Dermis blood vessel endothelial cell (primary cell): ENCODE data around the gene IGSF6. TPM values are rescaled to one million over a fixed set of nuclear protein-coding genes. Genes with fewer than 3 reads are reported as not detected.
"Not testable (repeated sequence)": the region's sequence is repeated elsewhere in the genome, so short reads cannot be mapped to it uniquely, and the experiment has no call there.

ENCODE experiments used
- DNase-seq: peaks from one replicate; pipeline ENCODE4 v3.0.0; 2010
- total RNA-seq: library from RNA; depleted of rRNA; stranded (reverse); fragments of >200 nt; gene quantifications from 2 replicates; pipeline ENCODE4 v1.2.3, GENCODE V29; 2014

IGSF6 gene, protein sequence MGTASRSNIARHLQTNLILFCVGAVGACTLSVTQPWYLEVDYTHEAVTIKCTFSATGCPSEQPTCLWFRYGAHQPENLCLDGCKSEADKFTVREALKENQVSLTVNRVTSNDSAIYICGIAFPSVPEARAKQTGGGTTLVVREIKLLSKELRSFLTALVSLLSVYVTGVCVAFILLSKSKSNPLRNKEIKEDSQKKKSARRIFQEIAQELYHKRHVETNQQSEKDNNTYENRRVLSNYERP
- not detected in 2 replicates for total RNA-seq

DNA sequence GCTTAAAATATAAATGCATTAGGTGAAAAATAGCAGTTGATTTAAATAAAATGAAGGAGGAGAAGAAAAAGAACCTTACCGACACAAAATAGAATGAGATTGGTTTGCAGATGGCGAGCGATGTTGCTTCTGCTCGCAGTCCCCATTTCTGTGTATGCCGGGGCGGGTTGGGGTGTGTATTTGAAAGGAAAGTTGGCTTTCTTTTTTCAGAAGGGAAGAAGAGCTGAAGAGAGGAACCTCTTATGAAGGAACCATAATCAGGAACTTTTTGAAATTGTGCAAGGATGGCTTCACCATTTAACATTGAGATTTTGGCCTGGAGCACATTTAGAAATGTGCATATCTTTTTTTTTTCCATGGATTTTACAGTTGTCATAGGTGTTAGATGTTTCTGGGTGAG, at the start of gene IGSF6:
TSS of gene IGSF6 (minus strand) at position 156 of the 400 bp plus-strand sequence. CDS start at position 146, 10 bp downstream.
- DNase-seq = no peak

DNA sequence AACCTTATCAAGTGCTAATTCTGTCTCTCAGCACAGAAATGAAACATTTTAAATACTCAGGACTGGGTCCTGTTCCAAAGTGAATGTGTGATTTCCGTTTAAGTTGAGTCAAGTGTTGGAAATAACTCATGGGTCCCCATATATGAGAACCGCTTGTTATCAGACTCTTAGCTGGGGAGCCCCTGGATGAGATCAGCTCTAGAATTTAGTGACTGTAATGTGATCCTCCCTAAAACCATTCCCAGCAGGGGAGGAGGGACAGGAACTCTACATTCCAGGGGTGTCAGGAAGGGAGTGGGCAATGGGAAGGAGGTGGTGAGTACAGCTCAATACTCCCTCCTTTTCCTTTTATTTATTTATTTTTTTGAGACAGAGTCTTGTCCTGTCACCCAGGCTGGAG, 48.9 kb upstream of the IGSF6 start:
- no peak for DNase-seq

DNA sequence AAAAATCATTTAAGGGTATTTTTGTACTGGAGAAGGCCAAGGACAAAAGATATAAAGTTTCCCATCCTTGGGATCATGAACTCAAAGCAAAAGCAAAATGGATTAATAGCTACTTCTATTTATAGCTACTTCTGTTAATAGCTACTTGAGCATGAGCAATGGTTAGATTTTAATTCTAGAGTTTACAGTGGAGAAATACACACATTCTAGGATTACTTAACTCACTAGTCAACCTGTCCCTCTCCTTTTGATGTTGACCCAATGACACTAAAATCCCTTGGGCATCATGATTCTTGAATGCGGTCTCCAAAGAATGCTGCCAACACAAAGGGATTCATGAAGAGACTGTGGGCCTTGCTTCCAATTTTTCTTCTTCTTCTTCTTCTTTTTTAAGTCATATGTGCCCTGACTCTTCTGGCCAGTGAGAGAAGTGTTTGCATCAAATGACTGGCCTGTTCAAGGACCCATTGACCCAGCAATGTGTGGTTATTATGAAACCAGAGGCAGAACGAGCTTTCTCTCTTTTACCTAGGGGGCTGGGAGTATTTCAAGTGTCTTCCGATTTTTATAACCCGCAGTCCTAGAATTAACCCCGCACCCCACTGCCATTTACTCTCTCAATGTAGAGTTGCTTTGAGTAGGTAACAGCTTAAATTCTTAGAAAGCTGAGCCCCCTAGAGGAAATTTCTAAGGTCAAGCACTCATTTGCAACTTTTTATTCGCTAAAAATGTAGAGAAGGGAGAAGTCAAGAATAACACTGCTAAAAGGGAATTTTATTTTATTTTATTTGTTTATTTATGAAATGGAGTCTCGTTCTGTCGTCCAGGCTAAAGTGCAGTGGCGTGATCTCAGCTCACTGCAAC, 46.0 kb upstream of the IGSF6 start:
- no peak for DNase-seq

DNA sequence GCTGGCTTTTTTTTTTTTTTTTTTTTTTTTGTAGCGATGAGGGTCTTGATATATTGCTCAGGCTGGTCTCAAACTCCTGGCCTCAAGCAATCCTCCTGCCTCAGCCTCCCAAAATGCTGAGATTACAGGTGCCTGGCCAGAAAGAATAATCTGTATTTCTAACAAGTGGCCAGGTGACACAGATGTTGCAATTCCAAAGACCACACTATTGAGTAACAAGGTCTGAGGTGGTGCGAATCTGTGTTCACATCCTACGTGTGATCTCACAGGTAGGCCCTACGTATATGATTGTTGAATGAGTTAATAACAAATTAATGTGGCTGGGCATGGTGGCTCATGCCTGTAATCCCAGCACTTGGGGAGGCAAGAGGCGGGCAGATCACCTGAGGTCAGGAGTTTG, 44.6 kb upstream of the IGSF6 start:
- DNase-seq = no peak

DNA sequence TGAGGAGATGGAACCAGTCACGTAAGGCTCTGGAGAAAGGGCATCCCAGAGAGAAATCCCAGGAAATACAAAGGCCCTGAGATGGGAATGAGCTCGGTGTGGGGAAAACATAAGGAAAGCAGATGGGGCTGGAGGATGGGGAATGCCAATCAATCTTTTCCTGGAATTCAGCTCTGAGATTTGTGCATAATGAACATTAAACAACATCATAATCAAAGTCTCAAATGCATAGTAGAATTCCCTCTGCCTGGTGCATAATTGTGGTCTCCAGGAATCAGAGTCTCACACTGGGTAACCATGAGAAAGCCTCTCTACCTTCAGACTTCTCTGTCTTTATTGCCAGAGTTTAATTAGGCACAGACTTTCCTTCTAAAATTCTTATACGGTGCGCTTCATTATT, 42.2 kb upstream of the IGSF6 start:
- DNase-seq = no peak

DNA sequence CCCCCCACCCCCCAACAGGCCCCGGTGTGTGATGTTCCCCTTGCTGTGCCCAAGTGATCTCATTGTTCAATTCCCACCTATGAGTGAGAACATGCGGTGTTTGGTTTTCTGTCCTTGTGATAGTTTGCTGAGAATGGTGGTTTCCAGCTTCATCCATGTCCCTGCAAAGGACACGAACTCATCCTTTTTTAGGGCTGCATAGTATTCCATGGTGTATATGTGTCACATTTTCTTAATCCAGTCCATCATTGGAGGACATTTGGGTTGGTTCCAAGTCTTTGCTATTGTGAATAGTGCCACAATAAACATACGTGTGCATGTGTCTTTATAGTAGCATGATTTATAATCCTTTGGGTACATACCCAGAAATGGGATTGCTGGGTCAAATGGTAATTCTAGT, 38.6 kb upstream of the IGSF6 start:
- DNase-seq = not testable (repeated sequence)

DNA sequence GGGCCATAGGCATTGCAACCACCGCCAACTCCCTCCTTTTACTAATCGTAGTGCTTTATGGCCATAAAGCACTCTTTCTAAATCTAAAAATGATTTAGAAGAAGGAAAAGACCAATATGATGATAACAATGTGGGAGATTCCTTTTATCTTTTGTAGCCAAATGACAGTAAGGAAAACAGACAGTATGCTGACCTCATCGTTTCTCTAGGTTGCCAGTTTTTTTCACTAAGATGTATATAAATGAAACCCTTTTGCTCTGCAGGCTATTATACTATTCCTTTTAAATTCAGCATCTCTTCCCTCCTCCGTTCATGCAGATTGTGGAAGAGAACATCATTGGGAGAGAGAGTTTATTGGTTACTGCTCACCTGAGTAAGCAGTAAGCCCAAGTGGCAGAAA, 36.7 kb upstream of the IGSF6 start:
- DNase-seq = no peak

DNA sequence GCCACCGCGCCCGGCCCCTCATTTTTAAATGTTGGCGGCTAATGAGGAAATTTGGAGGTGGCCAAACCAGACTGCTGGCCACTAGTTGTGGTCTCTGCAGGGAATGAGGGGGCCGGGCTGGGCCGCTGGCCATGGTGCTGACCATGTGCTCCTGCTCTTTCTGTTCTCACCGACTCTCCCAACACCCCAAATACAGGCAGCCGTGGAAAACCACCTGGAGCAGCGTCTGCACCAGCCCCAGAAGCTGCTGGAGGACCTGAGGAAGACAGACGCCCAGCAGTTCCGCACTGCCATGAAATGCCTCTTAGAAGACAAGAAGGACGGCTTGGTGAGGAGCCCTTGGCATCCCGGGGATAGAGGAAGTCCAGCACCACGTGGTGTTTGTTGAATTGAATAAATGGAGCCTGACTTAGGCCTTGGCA, 32.6 kb upstream of the IGSF6 start:
- peak; percentile 9 for DNase-seq

DNA sequence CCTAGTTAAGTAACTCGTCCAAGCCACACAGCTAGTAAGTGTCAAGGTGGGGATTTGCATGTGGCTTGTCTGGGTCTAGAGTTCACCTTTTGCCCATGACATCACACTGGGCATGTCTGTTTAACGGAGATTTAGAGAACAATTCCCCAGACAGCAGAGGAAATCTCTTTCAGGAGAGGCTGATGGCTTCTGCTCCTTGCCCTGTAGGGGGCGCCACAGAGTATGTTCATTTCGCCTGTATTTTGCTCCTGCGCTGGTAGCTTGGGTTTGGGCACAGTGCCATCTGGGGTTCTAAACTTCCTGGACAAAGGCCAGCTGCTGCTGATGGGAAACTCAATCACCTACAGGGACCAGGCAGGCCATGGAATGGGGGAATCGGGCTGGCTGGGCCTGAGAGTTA, 31.8 kb upstream of the IGSF6 start:
- DNase-seq = peak; percentile 17

DNA sequence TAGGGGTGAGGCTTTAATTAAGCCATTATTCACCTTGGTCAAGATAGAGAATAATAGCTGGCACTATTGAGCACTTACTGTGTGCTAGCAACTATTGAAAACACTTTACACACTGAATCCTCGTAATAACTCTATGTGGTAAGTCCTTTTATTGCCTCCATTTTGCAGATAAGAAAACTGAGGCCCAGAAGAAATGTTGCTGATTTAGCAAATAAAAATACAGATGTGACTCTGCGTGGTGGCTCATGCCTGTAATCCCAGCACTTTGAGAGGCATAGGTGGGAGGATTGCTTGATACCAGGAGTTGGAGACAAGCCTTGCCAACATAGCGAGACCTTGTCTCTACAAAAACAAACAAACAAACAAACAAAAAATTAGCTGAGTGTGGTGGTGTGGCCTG, 30.8 kb upstream of the IGSF6 start:
- DNase-seq = no peak

DNA sequence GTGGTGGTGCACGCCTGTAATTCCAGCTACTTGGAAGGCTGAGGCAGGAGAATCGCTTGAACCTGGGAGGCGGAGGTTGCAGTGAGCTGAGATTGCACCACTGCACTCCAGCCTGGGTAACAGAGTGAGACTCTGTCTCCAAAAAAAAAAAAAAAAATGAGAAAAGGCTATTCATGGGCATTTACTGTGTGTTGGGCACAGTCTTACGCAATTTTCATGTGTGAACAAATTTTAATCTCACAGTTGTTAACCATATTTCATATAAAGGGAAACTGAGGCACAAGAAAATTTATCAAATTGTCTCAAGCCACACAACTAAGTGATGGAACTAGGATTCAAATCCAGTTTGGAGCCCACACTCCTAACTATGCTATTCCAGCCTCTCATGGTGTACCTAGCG, 28.3 kb upstream of the IGSF6 start:
- DNase-seq = not testable (repeated sequence)

DNA sequence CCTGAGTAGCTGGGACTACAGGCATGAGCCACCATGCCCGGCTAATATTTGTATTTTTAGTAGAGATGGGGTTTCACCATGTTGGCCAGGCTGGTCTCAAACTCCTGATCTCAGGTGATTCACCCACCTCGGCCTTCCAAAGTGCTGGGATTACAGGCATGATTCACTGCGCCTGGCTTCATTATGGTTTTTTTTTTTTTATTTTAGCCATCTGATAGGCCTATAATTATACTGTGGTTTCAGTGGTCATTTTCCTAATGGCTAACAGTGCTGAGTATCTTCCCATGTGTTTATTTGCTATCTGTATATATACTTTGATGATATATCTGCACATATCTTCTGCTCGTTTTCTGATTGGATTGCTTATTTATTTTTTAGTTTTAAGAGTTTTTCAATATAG, 22.0 kb upstream of the IGSF6 start:
- not testable (repeated sequence) for DNase-seq

DNA sequence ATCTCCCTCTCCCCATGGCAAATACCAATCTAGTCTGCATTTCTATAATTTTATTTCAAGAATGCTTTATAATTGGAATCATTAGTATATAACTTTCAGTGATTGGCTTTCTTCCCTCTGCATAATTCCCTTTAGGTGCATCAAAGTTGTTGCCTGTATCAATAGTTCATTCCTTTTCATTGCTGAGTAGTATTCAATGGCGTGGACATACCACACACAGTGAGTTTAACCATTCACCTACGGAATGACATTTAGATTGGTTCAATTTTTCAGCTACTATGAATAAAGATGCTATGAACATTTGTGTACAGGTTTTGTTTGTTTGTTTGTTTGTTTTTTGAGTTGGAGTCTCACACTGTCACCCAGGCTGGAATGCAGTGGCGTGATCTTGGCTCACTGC, 21.1 kb upstream of the IGSF6 start:
- no peak for DNase-seq

DNA sequence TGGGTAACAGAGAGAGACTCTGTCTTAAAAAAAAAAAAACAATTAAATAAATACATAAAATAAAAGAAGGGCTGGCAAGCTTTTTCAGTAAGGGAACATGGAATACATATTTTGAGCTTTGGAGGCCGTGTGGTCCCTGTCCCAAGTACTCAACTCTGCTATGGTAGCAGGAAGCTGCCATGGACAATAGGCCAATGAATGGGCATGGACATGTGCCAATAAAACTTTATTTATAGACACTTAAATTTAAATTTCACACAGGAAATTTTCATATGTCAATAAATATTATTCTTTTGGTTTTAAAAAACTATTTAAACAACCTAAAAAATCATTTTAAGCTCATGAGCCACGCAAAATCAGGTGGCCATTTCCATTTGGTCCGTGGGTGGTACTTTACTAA, 15.2 kb upstream of the IGSF6 start:
- DNase-seq = no peak

DNA sequence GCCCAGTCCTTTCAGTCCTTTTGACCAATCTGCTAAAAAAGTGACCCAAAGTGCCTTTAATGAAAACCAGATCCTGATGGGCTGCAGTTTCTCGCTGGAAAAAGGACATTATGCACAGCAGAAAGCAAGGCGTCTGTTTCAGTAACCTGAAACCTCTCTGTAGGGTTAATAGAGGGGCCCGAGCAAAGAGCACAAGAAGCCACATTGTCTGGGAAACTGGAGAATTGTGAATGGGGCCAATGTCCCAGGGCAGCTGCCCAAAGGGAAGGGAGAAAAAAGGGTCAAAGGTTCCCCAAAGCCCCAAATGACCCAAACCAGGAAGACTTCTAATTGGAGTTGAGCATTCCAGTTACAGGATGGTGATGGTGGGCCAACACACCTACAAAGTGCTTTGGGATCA, 14.4 kb upstream of the IGSF6 start:
- DNase-seq = no peak

DNA sequence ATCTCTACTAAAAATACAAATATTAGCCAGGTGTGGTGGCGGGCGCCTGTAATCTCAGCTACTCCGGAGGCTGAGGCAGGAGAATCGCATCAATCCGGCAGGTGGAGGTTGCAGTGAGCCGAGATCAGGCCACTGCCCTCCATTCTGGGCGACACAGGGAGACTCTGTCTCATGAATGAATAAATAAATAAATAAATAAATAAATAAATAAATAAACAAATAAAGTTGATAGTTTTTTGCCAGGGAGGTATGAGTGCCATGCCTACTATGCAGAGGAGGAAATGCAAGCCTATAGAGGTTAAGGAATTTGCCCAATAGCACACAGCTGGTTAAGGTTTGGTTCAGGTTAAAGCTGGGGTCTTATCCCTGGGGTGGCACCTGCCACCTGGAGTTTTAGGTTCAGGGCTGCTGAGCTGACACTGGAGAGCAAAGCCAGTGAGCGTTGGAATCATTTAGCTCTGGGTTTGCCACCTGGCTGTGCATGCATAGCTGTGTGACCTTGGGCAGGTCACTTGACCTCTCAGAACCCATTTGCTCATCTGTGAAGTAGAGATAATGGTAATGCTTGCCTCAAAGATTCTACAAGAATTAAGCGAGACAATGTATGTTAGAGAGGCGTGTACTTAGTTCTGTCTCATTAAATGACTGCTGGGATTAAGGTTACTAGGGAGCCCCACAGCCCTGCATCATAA, 12.5 kb upstream of the IGSF6 start:
- DNase-seq = no peak

DNA sequence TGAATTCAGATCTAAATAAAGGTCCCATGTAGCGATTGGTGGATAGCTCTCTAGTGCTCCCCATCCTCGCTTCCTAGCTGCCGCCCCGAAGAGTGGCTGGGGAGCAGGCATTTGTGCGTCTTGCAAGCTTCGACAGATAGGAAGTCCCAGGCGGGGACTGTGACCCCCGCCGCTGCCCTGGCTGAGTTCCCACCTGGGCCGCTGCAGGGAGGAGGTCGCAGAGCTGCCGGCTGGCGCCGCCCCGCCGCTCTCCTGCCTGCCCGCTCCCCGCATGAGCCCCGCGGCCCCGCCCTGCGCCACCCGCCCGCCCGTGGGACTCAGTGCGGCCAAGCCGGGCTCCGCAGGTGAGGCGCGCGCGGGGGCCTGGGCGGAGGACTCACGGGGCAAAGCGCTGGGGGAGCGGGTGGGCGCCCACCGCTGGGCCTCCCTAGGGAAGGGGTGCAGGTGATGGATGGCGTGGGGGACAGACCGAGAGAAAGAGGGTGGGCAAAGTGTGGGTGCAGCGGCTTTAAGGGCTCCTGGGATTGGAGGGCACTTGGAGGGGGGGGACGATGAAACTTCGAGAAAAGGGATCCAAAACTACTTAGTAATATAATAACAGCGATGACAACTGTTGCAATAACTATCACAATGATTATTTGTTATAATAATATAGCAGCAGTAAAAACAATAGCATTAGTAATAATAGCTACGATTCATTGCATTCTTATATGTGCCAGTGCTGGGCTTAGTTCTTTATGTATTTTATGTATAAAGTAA, 11.7 kb upstream of the IGSF6 start, which contains the start of gene OTOA:
TSS of gene OTOA (plus strand) at position 80 of the 759 bp plus-strand sequence. CDS start 14,547 bp downstream, outside the sequence.
- DNase-seq = no peak

DNA sequence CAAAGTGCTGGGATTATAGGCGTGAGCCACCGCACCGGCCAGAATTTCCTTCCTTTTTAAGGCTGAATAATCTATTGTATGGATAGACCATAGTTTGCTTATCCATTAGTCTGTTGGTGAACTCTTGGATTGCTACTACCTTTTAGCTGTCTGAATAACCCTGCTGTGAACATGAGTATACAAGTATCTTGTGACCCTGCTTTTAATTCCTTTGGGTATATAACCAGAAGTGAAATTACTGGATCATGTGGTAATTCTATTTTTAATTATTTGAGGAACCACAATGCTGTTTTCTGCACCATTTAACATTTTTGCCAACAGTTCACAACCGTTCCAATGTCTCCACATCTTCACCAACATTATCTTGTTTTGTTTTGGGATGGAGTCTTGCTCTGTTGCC, 6.7 kb upstream of the IGSF6 start:
- no peak for DNase-seq

DNA sequence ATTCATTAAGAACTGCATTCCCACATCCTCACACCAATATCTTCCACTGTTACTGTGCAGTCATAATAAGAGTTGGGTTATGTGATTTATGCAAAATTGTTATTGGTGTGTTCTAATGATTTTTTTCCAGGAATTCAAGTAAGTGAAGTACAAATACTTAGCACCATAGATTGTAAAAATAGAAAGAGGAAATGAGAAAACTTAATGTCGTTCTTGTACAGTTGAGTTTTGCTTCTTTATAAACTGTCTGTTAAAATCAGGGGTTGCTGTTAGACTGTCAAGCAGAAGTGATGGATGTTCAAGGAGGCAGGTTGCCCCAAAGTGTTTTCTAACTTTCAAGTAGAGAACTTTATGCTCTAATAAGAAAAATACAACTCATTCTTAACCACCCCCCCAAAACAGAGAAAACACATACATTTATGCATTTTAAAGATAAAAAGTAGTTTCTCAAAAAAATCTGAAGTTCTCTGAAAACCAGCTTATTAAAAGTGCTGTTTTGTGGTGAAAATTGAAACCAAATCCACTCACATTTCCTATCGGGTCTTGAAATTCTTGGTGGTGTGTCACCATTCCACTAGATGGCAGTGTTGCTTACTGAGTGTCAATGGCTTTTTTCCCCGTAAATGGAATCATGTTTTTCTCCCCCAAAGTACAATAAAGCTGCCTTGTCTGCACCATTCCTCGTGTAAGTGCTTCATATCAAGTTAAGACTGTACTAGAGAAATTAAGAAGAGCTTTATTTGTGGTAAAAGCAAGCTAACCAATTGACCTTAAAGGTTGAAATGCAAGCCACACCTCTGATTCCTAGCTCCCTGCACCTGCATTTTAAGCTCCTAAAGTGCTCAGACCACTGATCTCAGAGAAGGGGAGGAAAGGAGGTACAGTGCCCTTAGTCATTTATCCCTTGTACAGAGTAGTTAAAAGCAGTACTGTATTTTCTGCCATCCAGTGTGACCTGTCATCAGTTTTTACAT, 4.7 kb upstream of the IGSF6 start:
- peak; percentile 79 for DNase-seq

DNA sequence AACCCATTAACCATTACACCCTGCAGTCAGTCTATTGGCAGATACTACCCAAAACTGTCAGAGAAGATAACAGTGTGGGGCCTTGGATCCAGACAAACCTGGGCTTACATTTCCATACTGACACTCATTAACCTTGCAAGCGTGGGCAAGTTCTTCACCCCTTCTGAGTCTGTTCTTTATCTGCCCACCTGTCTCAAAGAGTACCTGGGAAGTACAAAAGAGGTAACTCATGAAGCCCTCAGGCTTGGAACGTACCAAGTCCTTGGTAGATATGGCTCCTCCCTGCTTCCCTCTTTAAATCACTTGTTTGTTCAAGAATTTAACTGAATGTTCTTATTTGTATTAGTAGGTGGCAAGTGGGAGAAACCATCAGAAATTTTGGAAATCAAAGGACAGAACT, 2.5 kb upstream of the IGSF6 start:
- DNase-seq = no peak

DNA sequence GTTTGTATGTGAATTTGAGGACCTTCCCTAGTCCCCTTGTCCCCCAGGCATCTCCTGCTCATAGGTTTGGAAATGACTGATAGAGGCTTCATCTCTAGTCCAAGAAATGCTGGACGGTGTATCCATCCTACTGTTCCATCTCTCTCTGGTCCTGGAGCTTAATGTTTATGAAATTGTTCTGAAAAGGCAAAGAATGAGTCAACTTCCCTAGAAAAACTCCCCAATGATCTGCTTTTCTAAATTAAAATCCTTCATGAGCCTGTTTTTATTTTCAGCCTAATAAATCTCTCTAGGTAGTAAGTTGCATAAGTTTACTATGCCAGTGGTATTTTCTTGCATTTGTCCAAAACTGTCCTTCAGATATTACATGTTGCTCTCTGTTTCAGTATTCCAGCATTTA, 2.1 kb upstream of the IGSF6 start:
- DNase-seq = peak; percentile 14
